Stimulated activated CD4-positive, alpha-beta T cell treated with anti-CD3 and anti-CD28 coated beads, Interleukin-12 subunit alpha, Interleukin-12 subunit beta, amount 100 ng/mL, for 24 hours (primary cell): Measurements from ENCODE around the gene FTCD.
"Not testable (repeated sequence)": the region's sequence is repeated elsewhere in the genome, so short reads cannot be mapped to it uniquely, and the experiment has no call there.

ENCODE experiments used
- DNase-seq, 2 experiments: peaks; one replicate each; pipeline ENCODE4 v3.0.0-alpha.2; 2020; ENCODE audit warnings: low read depth in 2 of 2

The FTCD gene

DNA sequence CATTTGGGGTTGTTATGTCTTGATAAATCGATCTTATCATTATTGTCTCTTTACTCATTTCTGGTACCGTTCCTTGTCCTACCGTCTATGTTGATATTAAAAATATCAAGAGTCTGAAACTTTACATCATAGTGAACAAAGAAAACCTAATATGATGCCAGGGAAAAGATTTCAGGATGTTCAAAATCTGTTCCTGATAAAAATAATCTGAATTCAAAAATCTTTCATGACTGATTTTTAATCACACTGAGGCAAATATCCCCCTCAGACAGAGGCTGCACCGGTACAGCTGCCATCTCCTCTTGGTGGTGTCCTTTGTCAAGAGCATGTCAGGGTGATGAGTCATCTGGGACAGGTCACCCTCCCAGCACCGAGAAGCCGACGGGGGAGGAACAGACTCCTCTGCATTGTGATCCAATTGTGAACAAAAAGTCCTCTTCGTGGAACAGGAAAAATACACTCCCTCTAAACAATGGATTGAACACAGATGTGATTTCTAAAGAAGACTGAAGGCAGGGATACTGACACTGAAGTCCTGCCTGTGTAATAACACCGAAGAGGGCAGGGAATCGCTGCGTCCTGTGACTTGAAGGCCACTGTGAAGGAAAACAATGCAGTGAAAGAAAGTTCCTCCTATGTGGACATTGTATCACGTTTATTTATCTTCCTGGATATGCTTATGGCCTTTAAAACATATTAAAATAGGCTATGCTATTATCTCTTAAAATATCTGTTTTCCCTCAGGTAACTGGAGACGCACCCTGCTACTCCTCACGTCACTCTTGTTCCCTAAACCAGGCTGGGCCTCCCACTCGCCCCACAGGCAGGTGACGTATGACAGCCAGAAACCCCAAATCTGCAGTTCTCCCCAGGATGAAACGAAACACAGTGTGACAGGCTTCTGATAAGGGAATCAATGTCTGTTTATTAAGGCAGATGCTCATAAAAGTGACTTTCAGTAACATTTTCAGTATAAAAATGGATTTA lies 33.1 kb upstream of the FTCD start:
- no peak for DNase-seq

- no peak for DNase-seq
Observed at GRCh38 chr21:46187814-46188213, 32.4 kb upstream of the FTCD start.

GRCh38 chr21:46187261-46187660 lies 31.9 kb upstream of the FTCD start:
- no peak for DNase-seq

DNA sequence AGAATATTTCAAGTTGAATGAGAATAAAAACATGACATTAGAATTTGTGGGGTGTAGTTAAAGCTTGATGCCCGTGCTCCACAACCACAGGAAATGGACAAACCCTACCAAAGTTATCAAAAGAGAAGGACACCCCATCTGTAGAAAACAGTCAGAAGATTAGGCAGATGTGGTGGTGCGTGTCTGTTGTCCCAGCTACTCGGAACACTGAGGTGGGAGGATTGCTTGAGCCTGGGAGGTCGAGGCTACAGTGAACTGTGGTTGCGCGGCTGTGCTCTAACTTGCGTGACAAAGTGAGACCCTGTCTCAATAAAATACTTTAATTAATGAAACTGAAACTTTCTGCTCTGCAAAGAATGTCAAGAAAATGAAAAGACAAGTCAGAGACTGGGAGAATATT lies 30.3 kb upstream of the FTCD start:
- no peak for DNase-seq

DNA sequence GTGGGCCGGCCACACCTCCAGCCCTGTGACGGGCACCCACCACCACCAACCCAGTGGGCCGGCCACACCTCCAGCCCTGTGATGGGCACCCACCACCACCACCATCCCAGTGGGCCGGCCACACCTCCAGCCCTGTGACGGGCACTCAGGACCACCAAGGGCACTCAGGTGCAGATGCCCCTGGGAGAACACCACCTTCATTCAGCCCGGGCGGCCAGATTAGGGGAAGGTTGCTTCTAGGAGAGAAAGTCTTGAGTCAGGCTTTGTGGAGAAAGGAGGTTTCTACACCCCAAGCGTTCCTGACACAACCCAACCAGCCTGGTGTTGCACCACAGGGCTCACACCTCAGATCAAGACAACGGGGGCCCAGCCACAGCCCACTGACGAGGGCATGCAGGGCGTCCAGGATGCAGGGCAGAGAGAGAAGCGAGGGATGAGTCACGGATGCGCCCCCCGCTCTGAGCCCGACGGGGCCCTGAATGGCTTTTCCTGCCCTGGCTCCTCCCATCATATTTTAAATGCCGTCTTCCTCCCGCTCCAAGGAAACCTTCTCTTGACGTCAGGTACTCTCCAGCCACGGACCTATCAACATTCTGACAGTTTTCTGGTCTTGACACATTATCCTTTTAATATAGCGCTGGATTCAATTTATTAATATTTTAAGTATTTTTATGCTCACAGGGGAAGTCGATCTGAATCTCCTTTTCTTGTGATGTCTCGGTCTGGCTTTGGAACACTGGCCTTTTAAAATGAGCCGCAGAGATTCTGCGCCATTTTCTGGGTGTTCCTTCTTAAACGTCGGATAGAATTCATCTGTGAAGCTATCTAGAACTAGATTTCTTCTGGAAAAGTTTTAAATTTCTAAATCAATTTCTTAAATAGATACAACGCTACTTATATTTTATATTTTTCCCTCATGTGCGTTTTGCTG lies 29.5 kb upstream of the FTCD start:
- DNase-seq = peak; percentile 51 to 63

- peak; percentile 21 to 45 for DNase-seq
Observed at GRCh38 chr21:46183910-46184624, 28.7 kb upstream of the FTCD start, which contains the start of gene SPATC1L. Gene SPATC1L, minus strand, starts transcription at chr21:46184459. Its CDS starts 1,643 bp downstream, at chr21:46182816.

GRCh38 chr21:46183337-46183909 lies 28.0 kb upstream of the FTCD start:
- not testable (repeated sequence) for DNase-seq

DNA sequence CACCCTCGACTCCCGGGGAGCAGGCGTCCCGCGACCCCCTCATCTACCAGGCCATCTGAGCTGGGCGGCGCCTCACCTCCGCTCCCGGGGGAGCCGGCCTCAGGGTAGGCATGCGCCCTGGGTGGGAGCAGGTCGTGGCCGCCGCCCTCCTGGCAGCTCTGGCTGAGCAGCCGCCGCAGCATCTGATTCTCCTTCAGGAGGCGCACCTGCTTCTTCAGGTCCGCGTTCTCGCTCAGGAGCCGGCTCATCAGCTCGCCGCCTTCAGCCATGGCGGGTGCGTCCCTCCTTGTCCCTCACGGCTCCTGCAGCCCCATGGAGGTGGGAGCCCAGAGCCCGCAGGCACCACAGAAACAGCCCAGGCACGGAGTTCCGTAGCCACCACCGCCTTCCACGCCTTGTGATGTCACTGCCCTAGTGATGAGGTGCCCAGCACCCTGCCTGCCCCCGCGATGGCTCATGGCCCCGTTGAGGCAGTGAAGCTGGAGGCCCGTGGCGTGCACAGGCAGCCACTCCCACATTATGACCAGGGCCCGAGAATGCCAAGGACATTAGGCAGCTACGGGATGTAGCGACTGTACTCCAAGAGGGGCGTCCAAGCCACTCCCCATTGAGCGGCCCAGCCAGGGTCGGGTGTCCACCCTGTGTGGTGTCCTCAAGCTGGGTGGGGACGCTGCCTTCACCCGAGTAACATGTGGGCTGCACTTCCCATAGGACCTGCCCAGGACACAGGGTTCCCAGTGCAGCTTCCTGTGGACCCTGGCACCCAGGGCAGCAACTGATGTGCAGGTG lies 27.4 kb upstream of the FTCD start:
- DNase-seq = no peak

- no peak for DNase-seq
Observed at GRCh38 chr21:46181953-46182547, 26.7 kb upstream of the FTCD start.

DNA sequence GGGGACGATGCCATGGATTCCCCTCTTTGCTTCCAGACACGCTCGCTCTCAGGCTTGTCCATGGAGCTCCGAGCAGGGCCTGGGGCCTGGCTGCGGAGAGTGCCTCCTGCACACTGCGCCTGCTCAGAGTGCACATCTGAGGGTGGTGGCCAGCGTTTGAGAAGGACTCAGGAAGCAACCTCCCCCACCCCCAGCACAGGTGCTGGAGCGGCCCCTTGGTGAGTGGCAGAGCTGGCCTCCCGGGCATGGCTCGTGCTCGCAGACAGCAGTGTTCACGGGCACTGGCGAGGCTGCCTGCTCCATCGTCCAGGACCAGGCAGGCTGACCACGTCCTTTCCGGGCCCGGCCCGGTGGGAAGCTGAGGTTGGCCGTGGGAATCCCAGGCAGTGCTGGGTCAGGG lies 26.1 kb upstream of the FTCD start:
- no peak for DNase-seq

- no peak for DNase-seq
Observed at GRCh38 chr21:46180778-46181391, 25.5 kb upstream of the FTCD start.

DNA sequence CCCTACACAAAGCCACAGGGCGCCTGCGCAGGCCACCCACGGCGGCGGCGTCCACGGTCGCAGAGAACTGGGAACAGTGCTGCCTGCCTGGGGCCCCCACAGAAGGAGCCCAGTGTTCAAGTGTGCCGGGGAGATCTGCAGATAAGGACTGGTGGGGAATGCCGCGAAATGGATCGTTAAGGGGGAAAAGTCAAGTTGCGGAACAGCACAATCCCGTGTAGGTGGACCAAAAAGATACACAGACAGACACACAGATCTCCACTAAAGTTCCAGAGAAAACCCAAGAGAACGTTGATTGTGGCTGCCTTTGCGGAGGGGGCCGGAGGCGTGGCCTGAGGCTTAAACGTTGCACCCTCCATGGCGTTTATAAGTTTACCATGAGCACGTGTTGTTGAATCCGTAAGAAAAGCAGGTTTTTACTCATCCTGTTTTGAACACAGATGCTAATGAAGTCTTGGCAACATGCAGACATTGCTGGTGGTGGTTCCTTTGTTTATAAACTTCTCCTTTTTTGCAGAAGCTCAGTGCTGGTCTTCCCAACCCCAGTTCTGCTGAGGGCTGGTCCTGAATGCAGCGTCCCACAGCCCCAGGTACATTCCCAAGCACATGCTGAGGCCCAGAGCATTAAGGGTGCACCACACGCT lies 24.8 kb upstream of the FTCD start:
- DNase-seq = no peak

GRCh38 chr21:46179708-46180078 lies 24.3 kb upstream of the FTCD start:
- DNase-seq = no peak

- DNase-seq = no peak
Observed at GRCh38 chr21:46178961-46179360, 23.6 kb upstream of the FTCD start.

DNA sequence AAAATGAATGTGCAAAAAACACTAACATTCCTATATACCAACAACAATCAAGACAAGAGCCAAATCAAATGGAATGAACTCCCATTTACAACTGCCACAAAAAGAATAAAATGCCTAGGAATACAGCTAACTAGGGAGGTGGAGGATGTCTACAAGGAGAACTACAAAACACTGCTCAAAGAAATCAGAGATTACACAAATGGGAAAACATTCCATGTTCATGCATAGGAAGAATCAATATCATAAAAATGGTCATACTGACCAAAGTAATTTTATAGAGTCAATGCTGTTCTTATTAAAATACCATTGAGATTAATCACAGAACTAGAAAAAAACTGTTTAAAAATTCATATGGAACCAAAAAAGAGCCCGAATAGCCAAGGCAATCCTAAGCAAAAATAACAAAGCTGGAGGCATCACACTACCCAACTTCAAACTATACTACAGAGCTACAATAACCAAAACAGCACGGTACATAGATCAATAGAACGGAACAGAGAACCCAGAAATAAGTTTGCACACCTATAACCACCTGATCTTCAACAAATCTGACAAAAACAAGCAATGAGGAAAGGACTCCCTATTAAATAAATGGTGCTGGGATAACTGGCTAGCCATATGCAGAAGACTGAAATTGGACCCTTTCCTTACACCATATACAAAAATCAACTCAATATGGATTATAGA lies 21.2 kb upstream of the FTCD start:
- DNase-seq = not testable (repeated sequence)

- no peak for DNase-seq
Observed at GRCh38 chr21:46173573-46173972, 18.2 kb upstream of the FTCD start.

DNA sequence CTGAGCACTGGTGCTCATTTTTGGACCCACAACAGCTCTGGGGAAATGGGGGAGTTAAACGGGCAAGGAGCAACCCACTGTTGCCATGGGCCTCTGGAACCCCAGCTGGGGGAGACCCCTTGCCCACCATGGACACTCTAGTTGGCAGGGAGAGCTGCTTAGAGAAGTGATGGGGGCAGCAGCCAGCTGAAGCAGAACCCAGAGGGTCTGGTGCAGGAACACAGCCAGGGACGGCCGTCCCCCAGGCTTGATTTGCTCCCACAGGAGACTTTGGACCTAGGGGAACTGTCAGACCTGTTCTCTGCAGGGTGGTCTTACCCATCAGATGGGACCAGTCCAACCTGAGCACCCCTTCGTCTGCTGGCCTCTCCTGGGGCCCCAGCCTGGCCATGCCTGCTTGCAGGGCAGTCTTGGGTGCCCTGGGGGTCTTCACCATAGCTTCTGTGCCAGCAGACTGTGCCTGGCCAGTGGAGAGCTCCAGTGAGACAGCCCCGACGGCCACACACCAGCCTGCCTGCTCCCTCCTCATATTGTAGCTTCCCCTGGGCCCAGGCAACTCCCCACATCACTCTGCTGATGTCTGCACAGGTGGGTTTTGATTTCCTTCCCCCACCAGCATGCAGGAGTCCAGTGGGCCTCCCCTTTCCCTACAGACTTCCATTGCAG lies 17.6 kb upstream of the FTCD start:
- DNase-seq = no peak
